Measurements from ENCODE around the gene PITX1.

Gene PITX1

GRCh38 chr5:135061001-135061400, 27.0 kb upstream of the PITX1 start:
- no peak for DNase-seq

GRCh38 chr5:135060021-135060420, 26.0 kb upstream of the PITX1 start:
- no peak for DNase-seq

- DNase-seq: no peak
These were observed 25.2 kb upstream of the PITX1 start for GRCh38 chr5:135059000-135059923.

- no peak for DNase-seq
These were observed 24.3 kb upstream of the PITX1 start for GRCh38 chr5:135058331-135058732.

GRCh38 chr5:135057233-135057632, 23.2 kb upstream of the PITX1 start:
- no peak for DNase-seq

GRCh38 chr5:135056316-135057030, 22.4 kb upstream of the PITX1 start:
- DNase-seq: no peak

GRCh38 chr5:135055396-135055795, 21.4 kb upstream of the PITX1 start:
- DNase-seq: no peak

GRCh38 chr5:135054546-135054945, 20.5 kb upstream of the PITX1 start:
- no peak for DNase-seq

- DNase-seq: no peak
These were observed 20.0 kb upstream of the PITX1 start for GRCh38 chr5:135053989-135054388.

GRCh38 chr5:135053278-135053677, 19.2 kb upstream of the PITX1 start:
- DNase-seq: no peak

GRCh38 chr5:135052511-135053145, 18.6 kb upstream of the PITX1 start:
- no peak for DNase-seq

- DNase-seq: no peak
These were observed 17.8 kb upstream of the PITX1 start for GRCh38 chr5:135051872-135052271.

GRCh38 chr5:135051399-135051798, 17.4 kb upstream of the PITX1 start:
- no peak for DNase-seq

GRCh38 chr5:135050244-135050767, 16.3 kb upstream of the PITX1 start:
- DNase-seq: no peak

GRCh38 chr5:135048930-135049329, 14.9 kb upstream of the PITX1 start:
- no peak for DNase-seq

GRCh38 chr5:135048286-135048685, 14.3 kb upstream of the PITX1 start:
- no peak for DNase-seq

- no peak for DNase-seq
These were observed 13.3 kb upstream of the PITX1 start for GRCh38 chr5:135047347-135047695.

GRCh38 chr5:135046661-135047346, 12.8 kb upstream of the PITX1 start:
- DNase-seq: no peak

GRCh38 chr5:135045488-135045887, 11.5 kb upstream of the PITX1 start:
- DNase-seq: no peak

GRCh38 chr5:135042595-135042994, 8.6 kb upstream of the PITX1 start:
- no peak for DNase-seq

- DNase-seq: no peak
These were observed 7.7 kb upstream of the PITX1 start for GRCh38 chr5:135041726-135042125.

GRCh38 chr5:135041145-135041587, 7.1 kb upstream of the PITX1 start:
- no peak for DNase-seq

All from GF-D8 (cell line).